AG10803 (cell line): ENCODE results near the gene VWA2.
"Not testable (repeated sequence)": the region's sequence is repeated elsewhere in the genome, so short reads cannot be mapped to it uniquely, and the experiment has no call there.

Source experiments
- DNase-seq: peaks from one replicate; pipeline ENCODE4 v3.0.0; 2010; ENCODE audit warnings: low read depth
- H3K4me3 ChIP-seq: 2 replicates; pipeline ENCODE4 v1.5.1; 2011; ENCODE audit warnings: mild to moderate bottlenecking, low read length, control low read depth
- TF ChIP-seq, protein P1 (sequence below): conservative IDR thresholded peaks from 2 replicates; pipeline ENCODE4 v1.5.1; 2011; ENCODE audit warnings: mild to moderate bottlenecking, low read length, control low read depth, inconsistent platforms

VWA2 gene

DNA sequence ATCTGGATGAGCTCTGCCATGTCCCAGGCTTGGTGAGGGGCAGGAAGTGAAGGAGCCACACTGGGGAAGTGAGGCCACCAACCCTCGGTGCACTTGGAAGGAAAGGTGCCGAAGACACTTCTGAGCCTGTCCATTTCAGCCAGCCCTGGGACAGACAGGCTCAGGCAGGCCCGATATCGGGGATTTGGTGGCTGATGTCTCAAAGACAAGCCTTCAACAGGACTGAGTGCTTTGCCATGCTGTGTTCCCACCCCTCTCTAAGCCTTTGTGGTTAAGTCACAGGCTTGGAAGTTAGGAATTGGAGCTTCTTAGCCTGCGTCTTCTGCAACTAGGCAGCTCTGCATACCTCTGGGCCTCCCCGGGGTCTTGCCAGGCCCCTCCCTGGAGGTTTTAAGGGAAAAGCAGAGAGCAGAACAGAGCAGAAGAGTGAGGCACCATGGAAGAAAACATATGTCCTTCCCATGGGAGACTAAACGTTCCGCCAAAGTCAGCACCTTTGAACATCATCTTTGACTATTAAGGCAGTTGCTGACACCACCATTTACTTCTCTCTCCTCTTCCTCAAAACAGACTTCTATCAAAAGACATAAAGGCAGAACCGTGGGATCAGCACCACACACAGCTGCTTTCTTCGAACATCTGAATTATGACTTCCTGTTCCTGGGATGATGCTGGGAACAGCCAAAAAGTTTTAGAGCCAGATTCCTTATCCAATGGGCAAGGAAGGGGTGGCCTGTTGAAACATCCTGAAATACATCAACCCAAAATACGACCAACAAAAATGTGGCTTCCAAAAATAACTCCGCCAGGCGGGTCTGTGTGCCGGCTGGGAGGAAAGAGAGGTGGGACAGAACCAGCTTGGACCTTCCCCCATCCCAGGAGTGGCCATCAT, 93.5 kb downstream of the VWA2 start:
- DNase-seq, result peak; percentile 31
- no peak overlapping the region for H3K4me3 ChIP-seq
- TF ChIP-seq, protein P1, sequence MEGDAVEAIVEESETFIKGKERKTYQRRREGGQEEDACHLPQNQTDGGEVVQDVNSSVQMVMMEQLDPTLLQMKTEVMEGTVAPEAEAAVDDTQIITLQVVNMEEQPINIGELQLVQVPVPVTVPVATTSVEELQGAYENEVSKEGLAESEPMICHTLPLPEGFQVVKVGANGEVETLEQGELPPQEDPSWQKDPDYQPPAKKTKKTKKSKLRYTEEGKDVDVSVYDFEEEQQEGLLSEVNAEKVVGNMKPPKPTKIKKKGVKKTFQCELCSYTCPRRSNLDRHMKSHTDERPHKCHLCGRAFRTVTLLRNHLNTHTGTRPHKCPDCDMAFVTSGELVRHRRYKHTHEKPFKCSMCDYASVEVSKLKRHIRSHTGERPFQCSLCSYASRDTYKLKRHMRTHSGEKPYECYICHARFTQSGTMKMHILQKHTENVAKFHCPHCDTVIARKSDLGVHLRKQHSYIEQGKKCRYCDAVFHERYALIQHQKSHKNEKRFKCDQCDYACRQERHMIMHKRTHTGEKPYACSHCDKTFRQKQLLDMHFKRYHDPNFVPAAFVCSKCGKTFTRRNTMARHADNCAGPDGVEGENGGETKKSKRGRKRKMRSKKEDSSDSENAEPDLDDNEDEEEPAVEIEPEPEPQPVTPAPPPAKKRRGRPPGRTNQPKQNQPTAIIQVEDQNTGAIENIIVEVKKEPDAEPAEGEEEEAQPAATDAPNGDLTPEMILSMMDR, result no peak

DNA sequence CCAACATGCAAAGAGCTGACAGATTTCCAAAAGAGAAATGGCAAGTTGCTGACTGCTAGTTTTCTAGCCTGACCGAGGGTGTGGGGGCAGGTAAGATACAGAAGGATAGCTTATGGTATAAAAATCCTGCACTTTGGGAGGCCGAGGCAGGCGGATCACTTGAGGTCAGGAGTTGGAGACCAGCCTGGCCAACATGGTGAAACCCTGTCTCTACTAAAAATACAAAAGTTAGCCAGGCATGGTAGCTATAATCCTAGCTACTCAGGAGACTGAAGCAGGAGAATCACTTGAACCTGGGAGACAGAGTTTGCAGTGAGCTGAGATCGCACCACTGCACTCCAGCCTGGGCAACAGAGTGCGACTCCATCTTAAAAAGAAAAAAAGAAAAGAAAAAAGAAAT, 94.4 kb downstream of the VWA2 start:
- not testable (repeated sequence) for DNase-seq, H3K4me3 ChIP-seq

DNA sequence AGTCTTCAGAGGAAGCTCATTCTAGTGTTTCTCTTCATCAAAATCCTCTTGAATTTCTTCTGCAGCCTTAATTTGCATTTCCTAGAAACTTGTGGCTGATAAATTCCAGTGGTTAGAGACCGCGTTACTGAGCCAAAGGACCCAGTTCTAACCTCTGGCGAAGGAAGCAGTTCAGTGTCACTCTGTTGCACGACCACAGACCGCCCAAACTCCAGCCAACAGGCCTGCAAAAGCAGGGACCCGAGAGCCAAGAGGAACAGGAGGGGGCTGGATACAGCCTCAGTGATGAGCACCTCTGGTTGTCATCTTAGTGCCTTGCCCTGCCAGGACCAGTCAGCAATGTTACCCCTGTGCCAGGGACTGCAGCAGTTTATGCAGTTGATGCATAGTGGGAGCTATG, 95.2 kb downstream of the VWA2 start:
- DNase-seq, result peak; percentile 26
- TF ChIP-seq, protein P1, result no peak
- no peak overlapping the region for H3K4me3 ChIP-seq

DNA sequence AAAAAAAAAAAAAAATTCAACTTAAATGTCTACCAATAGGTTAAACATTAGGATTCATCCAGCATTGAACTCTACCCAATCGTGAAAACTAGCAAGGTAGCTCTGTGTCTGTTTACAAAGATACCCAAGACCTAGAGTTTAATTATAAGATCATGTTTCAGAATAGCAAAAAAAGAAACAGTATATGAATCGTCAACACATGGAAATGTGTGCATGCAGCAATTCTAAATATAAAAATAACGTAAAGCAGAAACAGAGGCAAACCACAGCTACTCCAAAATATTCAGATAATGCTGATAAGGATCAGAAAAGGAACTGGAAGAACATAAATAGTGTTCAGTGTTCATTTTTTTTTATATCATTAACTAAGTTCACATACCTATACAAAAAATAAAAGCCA, 96.6 kb downstream of the VWA2 start:
- no peak overlapping the region for H3K4me3 ChIP-seq
- no peak for DNase-seq
- TF ChIP-seq, protein P1, result no peak

DNA sequence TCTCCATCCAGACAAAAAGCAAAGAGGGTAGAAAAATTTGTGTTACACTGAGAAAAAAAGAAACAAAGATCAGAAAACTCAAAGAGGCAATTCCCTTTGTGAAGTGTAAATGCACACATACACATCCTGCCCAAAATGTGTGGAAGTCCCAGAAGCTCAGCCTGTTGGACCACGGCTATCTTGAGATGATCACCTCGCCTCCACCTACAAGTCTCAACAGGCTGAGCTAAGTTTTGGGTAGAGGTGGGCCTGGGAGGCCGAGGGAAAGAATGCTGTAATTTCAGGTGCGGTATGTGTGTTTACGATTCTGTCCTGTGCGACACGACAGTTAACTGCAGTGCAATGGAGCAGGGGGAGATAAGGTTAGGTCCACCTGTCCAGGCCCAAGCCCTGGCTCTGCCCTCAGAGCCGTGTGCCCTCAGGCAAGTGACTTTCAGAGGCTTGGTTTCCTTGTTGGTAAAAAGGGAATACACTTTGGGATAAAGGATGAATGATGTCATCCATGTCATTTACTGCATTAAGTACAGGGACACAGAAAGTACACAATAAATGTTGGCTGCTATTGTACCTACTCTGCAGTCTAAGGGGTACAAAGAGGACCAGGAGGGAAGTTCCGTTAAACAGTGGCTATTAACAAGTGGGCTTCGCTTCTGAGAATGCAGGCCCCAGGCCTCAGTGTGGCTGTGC, 97.9 kb downstream of the VWA2 start:
- no peak overlapping the region for H3K4me3 ChIP-seq
- TF ChIP-seq, protein P1, result no peak
- DNase-seq, result no peak

DNA sequence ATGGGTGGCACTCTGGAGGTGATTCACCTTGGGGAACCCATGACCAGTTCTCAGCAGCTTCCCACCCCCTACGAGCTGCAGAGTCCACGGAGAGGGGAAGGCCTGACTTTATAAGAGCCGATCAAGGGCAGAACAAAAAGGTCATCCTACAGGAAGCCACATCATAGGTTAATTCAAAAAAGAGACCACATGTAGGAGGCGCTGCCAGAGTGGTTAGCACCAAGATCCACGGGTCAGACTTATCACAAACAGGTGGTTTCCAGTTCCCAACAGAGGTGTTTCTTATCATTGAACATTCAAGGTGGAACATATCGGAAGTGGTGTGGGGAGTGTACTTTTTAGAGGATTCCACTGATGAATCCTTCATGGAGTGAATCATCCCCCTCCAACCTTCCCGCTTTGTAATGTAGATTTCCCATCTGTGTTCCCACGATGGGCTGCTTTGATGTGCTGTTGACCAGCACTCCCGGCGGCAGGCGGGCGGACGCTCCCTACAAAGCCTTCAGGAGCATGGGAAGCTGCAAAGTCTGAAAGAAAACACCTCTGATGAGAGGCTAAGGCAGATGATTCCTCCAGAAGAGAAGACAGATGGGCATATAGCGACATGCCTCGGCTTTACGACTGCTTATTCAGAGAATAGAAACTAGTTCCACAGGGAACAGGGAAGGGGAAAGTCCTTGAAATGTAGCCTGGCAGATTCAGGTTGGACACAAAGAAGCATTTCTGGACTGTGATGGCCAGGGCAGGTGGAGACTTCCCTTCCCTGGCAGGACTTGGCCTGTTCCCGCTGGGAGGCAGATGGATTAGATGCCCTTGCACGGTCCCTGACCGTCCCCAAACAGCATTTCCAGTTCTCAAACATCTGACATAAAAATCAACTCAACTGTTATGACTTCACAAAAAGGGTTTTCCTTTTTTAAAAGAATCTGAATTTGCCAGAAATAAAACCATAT, 98.7 kb downstream of the VWA2 start:
- no peak overlapping the region for H3K4me3 ChIP-seq
- TF ChIP-seq, protein P1, result no peak
- DNase-seq, result no peak

DNA sequence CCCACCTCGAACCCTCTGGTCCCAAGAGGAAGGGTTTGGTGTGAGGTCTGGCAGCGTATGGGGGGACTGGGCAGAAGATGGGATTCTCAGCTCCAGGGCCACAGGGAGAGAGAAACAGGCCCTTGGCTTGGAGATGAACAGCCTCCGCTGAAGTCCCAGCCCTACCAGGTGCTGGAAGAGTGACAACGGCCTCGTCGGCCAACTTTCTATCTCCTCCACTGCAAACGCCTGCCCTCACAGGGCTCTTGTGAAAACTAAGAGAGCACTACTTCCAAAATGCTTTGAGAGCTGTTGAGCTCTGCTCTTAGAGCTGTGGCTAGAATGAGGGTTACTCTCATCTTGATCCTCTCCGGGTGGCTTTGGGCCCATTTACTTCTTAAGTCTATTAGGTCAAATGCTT, 101.8 kb downstream of the VWA2 start:
- no peak for DNase-seq
- TF ChIP-seq, protein P1, result no peak
- H3K4me3 ChIP-seq, result no peak overlapping the region
